Measurements from ENCODE around the gene ZNF598. TPM values are rescaled to one million over a fixed set of nuclear protein-coding genes. Genes with fewer than 3 reads are reported as not detected.

The ZNF598 gene
- total and polyA plus RNA-seq, 2 of the 13 experiments (the other 11 are each of a cell fraction or from before 2014, with no cell fraction given), result 13.5 to 14.2 TPM

DNA sequence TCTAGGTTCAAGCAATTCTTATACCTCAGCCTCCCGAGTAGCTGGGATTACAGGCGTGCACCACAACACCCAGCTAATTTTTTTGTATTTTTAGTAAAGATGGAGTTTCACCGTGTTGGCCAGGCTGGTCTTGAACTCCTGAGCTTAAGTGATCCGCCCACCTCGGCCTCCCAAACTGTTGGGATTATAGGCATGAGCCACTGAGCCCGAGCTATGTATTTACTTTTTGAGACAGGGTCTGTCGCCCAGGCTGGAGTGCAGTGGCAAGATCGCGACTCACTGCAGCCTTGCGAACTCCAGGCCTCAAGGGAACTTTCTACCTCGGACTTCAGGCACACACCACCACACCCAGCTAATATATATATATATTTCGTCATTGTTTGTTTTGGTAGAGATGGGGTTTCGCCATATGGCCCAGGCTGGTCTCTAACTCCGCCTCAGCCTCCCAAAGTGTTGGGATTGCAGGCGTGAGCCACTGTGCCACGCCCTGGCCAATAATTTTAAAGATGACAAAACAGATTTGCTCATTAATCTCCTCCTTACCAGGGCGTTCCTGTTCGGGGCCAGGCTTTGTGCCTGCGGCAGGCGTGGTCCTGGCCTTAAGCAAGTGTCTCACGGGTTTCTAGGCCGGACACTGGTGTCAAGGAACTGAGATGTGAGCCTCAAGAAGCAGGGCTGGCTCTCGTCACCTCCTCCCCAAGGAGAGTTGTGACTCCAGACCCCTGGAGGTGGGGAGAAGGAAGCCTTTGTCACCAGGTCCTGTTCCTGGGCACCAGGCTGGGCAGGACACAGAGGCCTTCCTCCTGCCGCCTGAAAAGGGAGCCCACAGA lies 5.7 kb upstream of the ZNF598 start (continued):
- TF ChIP-seq GATAD2A (CRISPR knock-in tag; IDR thresholded peaks at IDR 0.05) (peak; percentile 79), MTA1 (CRISPR knock-in tag; IDR thresholded peaks at IDR 0.05; ENCODE audit: borderline replicate concordance) (peak; percentile 15; the same call in 1 of the 2 replicates)
- TF ChIP-seq, protein P1, sequence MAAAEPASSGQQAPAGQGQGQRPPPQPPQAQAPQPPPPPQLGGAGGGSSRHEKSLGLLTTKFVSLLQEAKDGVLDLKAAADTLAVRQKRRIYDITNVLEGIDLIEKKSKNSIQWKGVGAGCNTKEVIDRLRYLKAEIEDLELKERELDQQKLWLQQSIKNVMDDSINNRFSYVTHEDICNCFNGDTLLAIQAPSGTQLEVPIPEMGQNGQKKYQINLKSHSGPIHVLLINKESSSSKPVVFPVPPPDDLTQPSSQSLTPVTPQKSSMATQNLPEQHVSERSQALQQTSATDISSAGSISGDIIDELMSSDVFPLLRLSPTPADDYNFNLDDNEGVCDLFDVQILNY (CRISPR knock-in tag; conservative IDR thresholded peaks at IDR 0.05), result no peak
- TF ChIP-seq, protein P2, sequence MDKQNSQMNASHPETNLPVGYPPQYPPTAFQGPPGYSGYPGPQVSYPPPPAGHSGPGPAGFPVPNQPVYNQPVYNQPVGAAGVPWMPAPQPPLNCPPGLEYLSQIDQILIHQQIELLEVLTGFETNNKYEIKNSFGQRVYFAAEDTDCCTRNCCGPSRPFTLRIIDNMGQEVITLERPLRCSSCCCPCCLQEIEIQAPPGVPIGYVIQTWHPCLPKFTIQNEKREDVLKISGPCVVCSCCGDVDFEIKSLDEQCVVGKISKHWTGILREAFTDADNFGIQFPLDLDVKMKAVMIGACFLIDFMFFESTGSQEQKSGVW (CRISPR knock-in tag; IDR thresholded peaks at IDR 0.05; ENCODE audit: borderline replicate concordance), result no peak

DNA sequence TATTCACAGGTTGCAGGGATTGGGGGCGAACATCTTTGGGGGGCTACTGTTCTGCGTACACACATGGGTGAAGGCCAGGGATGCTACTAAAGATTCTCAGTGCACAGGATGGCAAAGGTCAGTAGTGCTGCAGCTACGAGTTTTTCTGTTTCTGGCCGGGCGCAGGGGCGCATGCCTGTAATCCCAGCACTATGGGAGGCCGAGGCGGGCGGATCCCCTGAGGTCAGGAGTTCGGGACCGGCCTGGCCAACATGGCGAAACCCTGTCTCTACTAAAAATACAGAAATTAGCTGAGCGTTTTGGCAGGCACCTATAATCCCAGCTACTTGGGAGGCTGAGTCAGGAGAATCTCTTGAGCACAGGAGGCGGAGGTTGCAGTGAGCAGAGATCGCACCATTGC lies 3.9 kb upstream of the ZNF598 start:
- Histone ChIP-seq H3K27ac (ENCODE audit: extremely low read length, insufficient read depth, low read length) (no peak overlapping the region), H3K36me3 (replicated peaks in 1 of 2; ENCODE audit: control insufficient read depth in 1 of 2, insufficient read depth in 2 of 2, low read length in 2 of 2) (no peaks in the 10 kb centered on the region), H3K9ac (ENCODE audit: insufficient read depth, low read depth, low read length) (no peak overlapping the region), H3K4me1 (ENCODE audit: insufficient read depth, low read length) (peaks cover 57% of the 10 kb centered on the region), H3K4me2 (ENCODE audit: low read depth, low read length) (no peak overlapping the region), H3K9me3 (ENCODE audit: low read length) (no peaks in the 10 kb centered on the region), H2AFZ (ENCODE audit: low read length) (no peak overlapping the region), H3K27me3 (ENCODE audit: control insufficient read depth in 1 of 2, insufficient read depth in 2 of 2, low read length in 2 of 2) (no peaks in the 10 kb centered on the region), H3K79me2 (ENCODE audit: insufficient read depth, low read length) (peaks cover 16% of the 10 kb centered on the region), H3K4me3 (replicated peaks in 1 of 3; ENCODE audit: insufficient read depth in 1 of 3, low read depth in 2 of 3, low read length in 3 of 3) (no peak overlapping the region), H4K20me1 (ENCODE audit: insufficient read depth, low read length) (peaks cover 1% of the 10 kb centered on the region; the same call in 1 of the 2 replicates)
- in situ Hi-C loops (cut with HindIII; ENCODE audit: extremely low pct_ligation_motif_present, low pct_unique_long_range_greater_than_20kb), result no loop called here
- TF ChIP-seq ZNF354B (CRISPR knock-in tag; IDR thresholded peaks at IDR 0.05), result no peak
- ChIA-PET POLR2A (no interaction called here), CTCF (ENCODE audit: low intra/inter-chr PET ratio, low total read pairs) (no interaction called here)
- FAIRE-seq (no peak), DNase-seq (ENCODE audit: low spot score) (no peak), ATAC-seq (no peak)
- BruUV-seq (replicated peaks), result no TSS peak
- intact Hi-C loops (cut with micrococcal nuclease; ENCODE audit: unreplicated experiment), result no loop called here
- WGBS (ENCODE audit: low lambda C conversion rate), result 69% methylated on average over 15 of the region's 15 CpGs

Measured in HepG2 (cell line).